ENCODE measurements around the gene KIF20B. TPM values are rescaled to one million over a fixed set of nuclear protein-coding genes. Genes with fewer than 3 reads are reported as not detected.

KIF20B gene
- total and polyA plus RNA-seq, 2 of the 8 experiments (the other 6 are each of a cell fraction or from before 2014, with no cell fraction given) = 4.5 to 72.0 TPM

DNA sequence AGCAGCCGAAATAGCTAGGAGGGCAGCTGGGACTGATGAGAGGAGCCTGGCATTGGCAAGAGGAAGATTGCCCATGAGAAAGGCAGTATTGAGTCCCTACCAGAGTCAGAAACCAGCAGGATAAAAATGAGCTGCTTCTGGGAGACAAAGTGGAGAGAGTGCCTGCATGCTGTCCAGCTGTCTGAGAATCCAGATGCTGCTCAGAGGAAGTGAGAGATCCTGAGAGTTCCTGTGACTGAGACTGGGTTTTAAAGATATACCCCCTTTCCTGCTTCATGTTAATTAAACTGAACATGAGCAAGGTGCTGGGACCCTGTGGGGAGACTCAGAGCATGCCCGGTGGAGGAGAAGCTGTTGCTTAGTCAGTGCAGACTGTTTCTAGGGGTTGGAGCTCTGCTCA lies 107.5 kb downstream of the KIF20B start:
- Histone ChIP-seq H2AK5ac (ENCODE audit: low read depth, low read length) (no peak overlapping the region), H3K4me1 (replicated peaks in 1 of 4; ENCODE audit: control insufficient read depth in 3 of 4, insufficient read depth in 4 of 4, low read length in 3 of 4) (no peaks in the 10 kb centered on the region), H3K23ac (ENCODE audit: insufficient read length) (no peak overlapping the region), H3K18ac (ENCODE audit: extremely low read depth, low read length) (no peak overlapping the region), H2AFZ (ENCODE audit: low read length) (no peak overlapping the region), H2BK20ac (ENCODE audit: low read length) (no peak overlapping the region), H2BK15ac (ENCODE audit: low read length) (no peak overlapping the region), H4K8ac (ENCODE audit: extremely low read depth, insufficient read depth, low read length) (no peak overlapping the region), H3K4me3 (ENCODE audit: extremely low read depth in 1 of 4, insufficient read depth in 2 of 4, low read depth in 3 of 4, low read length in 4 of 4) (no peak overlapping the region), H3K9ac (replicated peaks in 1 of 4; ENCODE audit: extremely low read depth in 1 of 4, low read depth in 3 of 4, low read length in 3 of 4) (no peak overlapping the region), H3K79me2 (ENCODE audit: control insufficient read depth in 1 of 2, insufficient read depth in 2 of 2, low read length in 2 of 2) (no peaks in the 10 kb centered on the region), H2BK5ac (ENCODE audit: low read depth, low read length) (no peak overlapping the region), H3K36me3 (ENCODE audit: control insufficient read depth in 2 of 4, insufficient read depth in 4 of 4, low read length in 3 of 4) (no peaks in the 10 kb centered on the region), H4K5ac (ENCODE audit: insufficient read length, low read depth, low read length) (no peak overlapping the region), H3K4me2 (ENCODE audit: insufficient read depth in 1 of 2, low read depth in 2 of 2, low read length in 2 of 2) (no peak overlapping the region), H3K9me3 (ENCODE audit: insufficient read depth in 2 of 2, low read depth in 1 of 2, low read length in 1 of 2) (no peaks in the 10 kb centered on the region), H2BK120ac (replicated peaks; ENCODE audit: low read depth, low read length) (no peak overlapping the region), H4K91ac (replicated peaks; ENCODE audit: insufficient read length, low read length) (no peak overlapping the region), H3K27me3 (replicated peaks in 1 of 4; ENCODE audit: control insufficient read depth in 3 of 4, extremely low read depth in 1 of 4, insufficient read depth in 3 of 4, low read length in 3 of 4) (no peaks in the 10 kb centered on the region), H2BK12ac (ENCODE audit: low read depth, low read length) (no peak overlapping the region), H3K56ac (replicated peaks; ENCODE audit: insufficient read length, low read depth, low read length) (no peak overlapping the region), H3K27ac (ENCODE audit: low read depth, low read length) (no peak overlapping the region), H4K20me1 (replicated peaks in 1 of 2; ENCODE audit: control insufficient read depth in 1 of 2, insufficient read depth in 2 of 2, low read length in 2 of 2) (no peaks in the 10 kb centered on the region), H3K79me1 (ENCODE audit: low read depth, low read length) (no peaks in the 10 kb centered on the region), H3K4ac (replicated peaks; ENCODE audit: insufficient read length, low read depth, low read length) (no peak overlapping the region), H3K23me2 (ENCODE audit: low read depth, low read length) (no peaks in the 10 kb centered on the region), H3K14ac (ENCODE audit: insufficient read length) (no peak overlapping the region)
- ChIA-PET POLR2A (ENCODE audit: partially characterized antibody) (no interaction called here), CTCF (ENCODE audit: partially characterized antibody) (interaction anchor here (0.6 to 1.4 kb wide), 4 partner anchors 13 to 1011 kb away, joined by 3 to 5 read pairs (median 4); no protein-coding TSS in a partner anchor)
- FAIRE-seq = no peak
- 91% methylated on average over 2 of the region's 2 CpGs; no CpG with 5 or more reads in 1 of the 2 experiments for WGBS, 2 experiments (ENCODE audit: extremely low coverage in 1 of 2, insufficient coverage in 1 of 2, insufficient read length in 1 of 2, insufficient replicate concordance in 2 of 2, low coverage in 1 of 2, low lambda C conversion rate in 2 of 2, missing lambda C conversion rate in 1 of 2)
- no peak for DNase-seq (ENCODE audit: low read depth in 1 of 2, low spot score in 2 of 2)
- TF ChIP-seq NRF1 (IDR thresholded peaks at IDR 0.05; ENCODE audit: low read depth, low read length) = no peak
- no peak for TF ChIP-seq TEAD4 (IDR thresholded peaks at IDR 0.05; ENCODE audit: low read depth, low read length)
- TF ChIP-seq POLR2A (IDR thresholded peaks at IDR 0.05; ENCODE audit: control extremely low read depth in 1 of 2, low read depth in 2 of 2, low read length in 2 of 2) = no peak
- TF ChIP-seq BRCA1 (IDR thresholded peaks at IDR 0.05; ENCODE audit: low read depth, low read length) = no peak
- TF ChIP-seq ASH2L (IDR thresholded peaks at IDR 0.05; ENCODE audit: low read length) = no peak
- TF ChIP-seq RAD21 (IDR thresholded peaks at IDR 0.05 in 1 of 2, conservative IDR thresholded peaks at IDR 0.05 in 1 of 2; ENCODE audit: low read depth in 2 of 2, low read length in 2 of 2) = no peak
- TF ChIP-seq SIX5 (IDR thresholded peaks at IDR 0.05; ENCODE audit: low read depth, low read length) = no peak
- TF ChIP-seq NANOG (IDR thresholded peaks at IDR 0.05; ENCODE audit: insufficient read depth, low read depth, low read length, poor library complexity, severe bottlenecking) = no peak
- no peak for TF ChIP-seq POU5F1 (IDR thresholded peaks at IDR 0.05; ENCODE audit: low read depth, low read length)
- TF ChIP-seq PHF8 (conservative IDR thresholded peaks at IDR 0.05; ENCODE audit: low read depth, low read length) = no peak
- no peak for TF ChIP-seq EP300 (IDR thresholded peaks at IDR 0.05; ENCODE audit: borderline replicate concordance in 1 of 2, low read depth in 2 of 2, low read length in 2 of 2)
- TF ChIP-seq GTF2F1 (IDR thresholded peaks at IDR 0.05; ENCODE audit: borderline replicate concordance, low read depth, low read length) = no peak
- no peak for TF ChIP-seq CEBPB (IDR thresholded peaks at IDR 0.05; ENCODE audit: low read depth, low read length)
- no peak for TF ChIP-seq RNF2 (IDR thresholded peaks at IDR 0.05; ENCODE audit: borderline replicate concordance, low read depth, low read length, missing control alignments, poor library complexity, severe bottlenecking)
- no peak for TF ChIP-seq CHD1 (IDR thresholded peaks at IDR 0.05; ENCODE audit: low read depth, low read length)
